Activated T-cell treated with anti-CD3 and anti-CD28 coated beads, Interleukin-2, amount 50 U/mL, for 72 hours (primary cell): Measurements from ENCODE around the gene GCNA. TPM values are rescaled to one million over a fixed set of nuclear protein-coding genes. Genes with fewer than 3 reads are reported as not detected.

Experiments used
- total RNA-seq, 2 donors: library from RNA; stranded (reverse); gene quantifications; one replicate each; pipeline ENCODE4 v1.2.3, GENCODE V29; 2022

The GCNA gene
- total RNA-seq, 2 donors from 2014 or later: 6.9 to 8.4 TPM

Other genes starting within 250 kb of the GCNA start
- gene TAF1, start 212.1 kb upstream of the GCNA start, total RNA-seq: 10 to 100 TPM; 51.5 to 59.3 TPM
- gene OGT, start 45.3 kb upstream of the GCNA start, total RNA-seq: 100 to 1,000 TPM; 702 to 788 TPM
- 10 to 100 TPM in 1 of 2 donors, 1 to 10 TPM in 1; 8.8 to 14.6 TPM for gene CXCR3, start 40.1 kb downstream of the GCNA start, total RNA-seq
- gene CXorf49, start 139.8 kb downstream of the GCNA start, total RNA-seq: not detected
- not detected for gene CXorf49B, start 184.9 kb downstream of the GCNA start, total RNA-seq